ENCODE data around the gene IKZF5. TPM values are rescaled to one million over a fixed set of nuclear protein-coding genes. Genes with fewer than 3 reads are reported as not detected.

Gene IKZF5
- 1 to 10 TPM; 4.3 to 8.3 (median 7.6) TPM for polyA plus RNA-seq

DNA sequence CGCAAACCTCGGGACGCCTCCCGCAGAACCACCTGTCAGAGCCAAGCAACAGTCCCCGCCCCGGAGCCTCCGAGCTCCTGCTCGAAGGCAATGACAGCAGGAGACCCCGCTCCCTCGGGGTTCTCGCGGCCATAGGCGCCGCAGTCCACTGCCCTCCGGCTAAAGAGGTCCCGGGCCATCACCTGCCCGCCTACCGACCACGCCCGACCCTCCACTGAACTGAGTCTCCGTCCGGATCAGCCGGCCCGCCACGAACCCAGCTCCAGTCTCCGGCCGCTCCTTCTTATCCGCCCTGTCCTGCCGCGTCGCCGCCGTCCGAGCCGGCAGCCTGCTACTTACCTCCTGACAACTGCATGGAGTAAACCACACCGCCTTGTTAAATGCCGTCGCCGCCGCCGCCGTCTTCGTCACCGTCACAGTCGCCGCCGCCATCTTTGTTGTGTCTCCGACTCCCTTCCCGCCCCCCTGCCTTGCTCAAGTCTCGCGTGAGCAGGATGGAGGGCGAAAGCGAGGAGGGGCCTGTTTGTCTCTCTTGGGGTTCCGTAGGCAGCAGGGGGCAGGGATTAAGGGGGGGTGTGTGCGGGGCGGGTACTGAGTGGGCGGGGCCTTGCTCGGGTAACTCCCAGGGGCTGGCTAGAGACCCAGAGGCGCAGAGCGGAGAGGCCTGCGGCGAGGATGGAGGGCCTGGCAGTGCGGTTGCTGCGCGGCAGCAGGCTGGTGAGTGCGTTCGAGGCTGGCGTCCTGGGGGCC is at the start of gene IKZF5, which contains the start of gene ACADSB:
TSS of gene IKZF5 (minus strand) at position 441 of the 750 bp plus-strand sequence. CDS start 10,170 bp downstream, outside the sequence.
TSS of gene ACADSB (plus strand) at position 652 of the 750 bp plus-strand sequence. CDS start at position 676, 24 bp downstream.
- no peak within 1 kb of the TSS for H3K27ac ChIP-seq (ENCODE audit: low read depth, low read length)
- 0% methylated on average over 62 to 68 of the region's 68 CpGs for WGBS, 3 donors

DNA sequence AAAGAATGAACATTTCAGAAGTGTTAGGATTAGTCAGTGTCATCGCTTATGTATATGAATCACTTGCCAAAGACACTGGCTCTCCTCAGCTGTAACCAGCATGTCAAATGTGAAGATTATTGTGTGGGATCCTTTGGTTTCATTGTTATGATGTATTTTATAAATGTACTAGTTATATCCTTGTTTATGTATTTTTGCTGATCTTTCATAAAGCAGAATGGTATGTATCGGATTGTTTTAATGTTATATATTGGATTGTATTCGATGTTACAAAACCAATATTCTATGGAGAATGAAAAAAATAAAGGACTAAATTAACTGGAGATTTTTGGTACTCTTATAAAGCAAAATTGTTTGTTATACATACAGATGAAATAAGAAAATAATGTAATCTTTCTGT is 49.4 kb upstream of the IKZF5 start:
- WGBS, 3 donors = 95 to 98% (median 97%) methylated on average over 3 of the region's 3 CpGs
- H3K27ac ChIP-seq (ENCODE audit: low read depth, low read length) = no peak overlapping the region

DNA sequence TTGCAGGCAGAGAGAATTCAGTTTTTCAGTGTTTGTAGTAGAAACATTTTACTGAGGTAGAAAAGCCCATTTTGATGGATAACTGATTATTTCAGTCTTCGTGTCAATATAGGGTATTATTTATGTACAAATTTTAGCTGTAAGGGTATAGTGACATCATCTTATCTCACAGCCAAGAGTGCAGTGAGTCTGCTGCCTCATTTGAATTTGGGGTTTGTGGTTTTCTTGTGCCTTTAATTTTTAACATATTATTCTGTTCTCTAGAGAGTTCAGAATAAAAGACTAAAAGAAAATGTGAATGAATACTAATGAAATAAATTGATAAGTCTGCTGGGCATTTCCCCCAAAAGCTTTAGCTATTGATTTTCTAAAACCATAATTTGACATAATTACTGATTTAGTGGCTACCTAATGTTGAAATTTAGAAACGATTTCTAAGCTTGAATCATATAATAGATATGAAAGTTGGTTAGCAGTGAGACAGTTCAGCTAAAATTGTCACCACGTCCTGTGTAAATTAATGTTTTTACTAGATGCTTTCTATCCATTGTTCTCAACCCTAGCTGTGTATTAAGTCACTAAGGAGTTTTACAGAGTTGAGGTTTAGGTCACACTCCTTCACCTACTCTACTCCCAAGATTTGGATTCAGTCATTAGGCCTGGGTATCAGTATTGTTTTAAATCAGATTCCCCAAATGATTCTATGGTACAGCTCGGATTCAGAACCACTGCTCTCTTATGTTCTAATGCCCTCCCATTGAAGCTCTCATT is 37.6 kb upstream of the IKZF5 start:
- no peak overlapping the region for H3K27ac ChIP-seq (ENCODE audit: low read depth, low read length)

GRCh38 chr10:123044391-123044790 is 35.8 kb upstream of the IKZF5 start:
- H3K27ac ChIP-seq (ENCODE audit: low read depth, low read length) = no peak overlapping the region
- WGBS, 3 donors = 89 to 95% (median 92%) methylated on average over 2 of the region's 2 CpGs

More for the DNA sequence above, 37.6 kb upstream of the IKZF5 start:
- WGBS, 3 donors = 84 to 87% (median 87%) methylated on average over 4 of the region's 4 CpGs

GRCh38 chr10:123043409-123043925 is 34.9 kb upstream of the IKZF5 start:
- WGBS, 3 donors = 9 to 22% (median 13%) methylated on average over 5 of the region's 5 CpGs
- H3K27ac ChIP-seq (ENCODE audit: low read depth, low read length) = no peak overlapping the region

DNA sequence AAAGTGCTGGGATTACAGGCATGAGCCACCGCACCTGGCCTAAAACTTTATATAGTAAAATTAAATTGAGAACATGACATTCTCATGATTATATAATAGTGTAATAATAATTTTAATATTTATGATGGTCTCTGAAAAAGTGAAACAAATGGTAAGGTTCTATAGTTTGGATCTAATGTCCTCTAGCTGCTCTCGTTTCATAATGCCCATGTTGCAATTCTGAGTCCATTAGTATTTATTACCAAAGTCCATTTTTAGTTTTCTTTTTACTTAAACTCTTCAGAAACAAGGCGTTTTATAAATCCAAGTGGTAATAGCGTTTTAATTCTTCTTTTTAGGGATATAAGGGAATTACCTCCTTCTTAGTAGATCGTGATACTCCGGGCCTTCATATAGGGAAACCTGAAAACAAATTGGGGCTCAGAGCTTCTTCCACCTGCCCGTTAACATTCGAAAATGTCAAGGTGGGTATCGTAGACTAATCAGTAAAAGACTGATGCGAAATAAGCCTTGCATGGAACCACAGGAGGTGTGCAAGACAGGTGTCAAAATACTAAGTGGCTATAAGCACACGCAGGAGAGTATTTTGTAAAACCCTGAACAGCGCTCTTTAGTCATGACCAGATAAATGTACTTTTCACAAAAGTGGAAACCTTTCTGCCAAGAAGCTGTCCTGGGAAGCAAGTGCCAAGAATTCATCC is 34.3 kb upstream of the IKZF5 start:
- no peak overlapping the region for H3K27ac ChIP-seq (ENCODE audit: low read depth, low read length)
- WGBS, 3 donors = 86 to 90% (median 89%) methylated on average over 12 of the region's 12 CpGs

- H3K27ac ChIP-seq (ENCODE audit: low read depth, low read length) = no peak overlapping the region
These were observed 31.0 kb upstream of the IKZF5 start for GRCh38 chr10:123039632-123039930.

- 58 to 67% (median 66%) methylated on average over 18 of the region's 18 CpGs for WGBS, 3 donors
- no peak overlapping the region for H3K27ac ChIP-seq (ENCODE audit: low read depth, low read length)
These were observed 30.4 kb upstream of the IKZF5 start for GRCh38 chr10:123038782-123039631.

- 88% methylated on average over 8 of the region's 8 CpGs for WGBS, 3 donors
- H3K27ac ChIP-seq (ENCODE audit: low read depth, low read length) = no peak overlapping the region
These were observed 27.0 kb upstream of the IKZF5 start for GRCh38 chr10:123035467-123036086.

- H3K27ac ChIP-seq (ENCODE audit: low read depth, low read length) = no peak overlapping the region
These were observed 25.7 kb upstream of the IKZF5 start for GRCh38 chr10:123034332-123034731.

GRCh38 chr10:123031124-123031523 is 22.5 kb upstream of the IKZF5 start:
- no peak overlapping the region for H3K27ac ChIP-seq (ENCODE audit: low read depth, low read length)
- 81 to 93% (median 86%) methylated on average over 1 of the region's 1 CpG for WGBS, 3 donors

- no peak overlapping the region for H3K27ac ChIP-seq (ENCODE audit: low read depth, low read length)
These were observed 19.3 kb upstream of the IKZF5 start for GRCh38 chr10:123027861-123028260.

- no peak overlapping the region for H3K27ac ChIP-seq (ENCODE audit: low read depth, low read length)
- 52 to 77% (median 65%) methylated on average over 1 of the region's 1 CpG for WGBS, 3 donors
These were observed 17.7 kb upstream of the IKZF5 start for GRCh38 chr10:123026302-123026701.

DNA sequence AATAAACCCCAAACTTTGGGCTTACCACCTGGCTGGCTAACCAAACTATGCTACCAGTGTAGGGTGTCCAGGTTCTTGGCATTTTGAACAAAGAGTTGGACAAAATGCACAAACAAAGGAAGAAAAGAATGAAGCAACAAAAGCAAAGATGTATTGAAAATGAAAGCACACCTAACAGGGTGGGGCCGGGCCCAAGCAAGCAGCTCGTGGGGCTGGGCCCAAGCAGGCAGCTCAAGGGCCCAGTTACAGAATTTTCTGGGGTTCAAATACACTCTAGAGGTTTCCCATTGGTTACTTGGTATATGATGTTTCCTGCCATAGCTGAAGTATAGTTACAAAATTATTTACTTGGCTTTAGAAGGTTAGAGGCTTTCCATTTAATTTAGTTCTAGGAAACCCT is 15.9 kb upstream of the IKZF5 start:
- WGBS, 3 donors = 83 to 96% (median 88%) methylated on average over 2 of the region's 2 CpGs
- no peak overlapping the region for H3K27ac ChIP-seq (ENCODE audit: low read depth, low read length)

GRCh38 chr10:123021517-123021916 is 12.9 kb upstream of the IKZF5 start:
- WGBS, 3 donors = 48 to 74% (median 71%) methylated on average over 3 of the region's 3 CpGs
- no peak overlapping the region for H3K27ac ChIP-seq (ENCODE audit: low read depth, low read length)

- 25 to 88% (median 70%) methylated on average over 1 of the region's 1 CpG for WGBS, 3 donors
- no peak overlapping the region for H3K27ac ChIP-seq (ENCODE audit: low read depth, low read length)
These were observed 11.5 kb upstream of the IKZF5 start for GRCh38 chr10:123019941-123020703.

DNA sequence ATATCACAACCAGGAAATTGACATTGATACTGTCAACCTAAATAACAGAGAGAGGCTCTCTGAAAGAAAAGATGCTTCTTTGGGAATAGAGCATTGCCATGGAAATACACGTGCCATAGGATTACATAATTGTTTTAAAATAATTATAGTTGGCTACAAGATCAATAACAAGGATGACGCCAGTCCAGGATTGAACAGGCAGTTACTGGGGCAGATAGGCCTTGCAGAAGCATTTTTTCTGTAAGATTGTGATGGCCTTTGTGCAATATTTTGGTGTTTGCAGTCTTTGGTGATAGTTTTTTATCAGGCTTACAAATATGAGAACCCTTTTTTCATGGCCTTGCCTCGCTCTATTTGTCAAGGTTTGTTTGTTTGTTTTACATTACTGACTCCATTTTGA is 10.7 kb upstream of the IKZF5 start:
- 58 to 93% (median 73%) methylated on average over 3 of the region's 3 CpGs for WGBS, 3 donors
- H3K27ac ChIP-seq (ENCODE audit: low read depth, low read length) = no peak overlapping the region
